Right lung (tissue), 5 donors: Measurements from ENCODE around the gene BCAR3. TPM values are rescaled to one million over a fixed set of nuclear protein-coding genes. Genes with fewer than 3 reads are reported as not detected.

Experiments
- DNase-seq, 2 donors: peaks; one replicate each; pipeline ENCODE4 v3.0.0-alpha.2; 2013
- polyA plus RNA-seq, 5 donors: library from polyadenylated mRNA; unstranded; fragments of 120-200 nt; gene quantifications; one replicate each; pipeline versions ENCODE4 v1.2.1 to v1.2.3, GENCODE V29; 2013; ENCODE audit warnings: inconsistent platforms in 1 of 5, low replicate concordance in 1 of 5; ENCODE audit not compliant: insufficient read length in 5 of 5, insufficient read depth in 1 of 5

The BCAR3 gene
- polyA plus RNA-seq, 5 donors: 15.6 to 20.0 (median 17.6) TPM

GRCh38 chr1:93617670-93618499, 63.8 kb downstream of the BCAR3 start:
- no peak for DNase-seq

- DNase-seq: no peak
These were observed 64.5 kb downstream of the BCAR3 start for GRCh38 chr1:93616996-93617669.

- no peak for DNase-seq
These were observed 65.2 kb downstream of the BCAR3 start for GRCh38 chr1:93616221-93616995.

GRCh38 chr1:93615582-93616150, 66.0 kb downstream of the BCAR3 start:
- DNase-seq: no peak

- DNase-seq: no peak
These were observed 66.6 kb downstream of the BCAR3 start for GRCh38 chr1:93614986-93615581.

GRCh38 chr1:93614541-93614940, 67.1 kb downstream of the BCAR3 start:
- no peak for DNase-seq

GRCh38 chr1:93613898-93614297, 67.7 kb downstream of the BCAR3 start:
- peak; percentile 69 to 79 for DNase-seq

GRCh38 chr1:93612510-93612909, 69.1 kb downstream of the BCAR3 start:
- DNase-seq: no peak

GRCh38 chr1:93611668-93612067, 70.0 kb downstream of the BCAR3 start:
- DNase-seq: no peak

GRCh38 chr1:93609536-93609935, 72.1 kb downstream of the BCAR3 start:
- no peak for DNase-seq

GRCh38 chr1:93608187-93609109, 73.2 kb downstream of the BCAR3 start:
- no peak for DNase-seq

GRCh38 chr1:93607814-93608186, 73.8 kb downstream of the BCAR3 start:
- no peak for DNase-seq

- DNase-seq: no peak
These were observed 75.7 kb downstream of the BCAR3 start for GRCh38 chr1:93605812-93606512.

- no peak for DNase-seq
These were observed 76.5 kb downstream of the BCAR3 start for GRCh38 chr1:93605026-93605568.

- no peak for DNase-seq
These were observed 77.2 kb downstream of the BCAR3 start for GRCh38 chr1:93604411-93604810.

GRCh38 chr1:93603601-93604000, 78.0 kb downstream of the BCAR3 start:
- DNase-seq: no peak

- no peak for DNase-seq
These were observed 78.5 kb downstream of the BCAR3 start for GRCh38 chr1:93603106-93603505.

- DNase-seq: no peak
These were observed 79.5 kb downstream of the BCAR3 start for GRCh38 chr1:93602101-93602500.

GRCh38 chr1:93601686-93602085, 80.0 kb downstream of the BCAR3 start:
- DNase-seq: no peak

- DNase-seq: no peak
These were observed 81.0 kb downstream of the BCAR3 start for GRCh38 chr1:93600663-93601062.
